ENCODE measurements around the gene RABGAP1L.
A peak's percentile ranks its signal among the peaks of the same experiment; 100 is the strongest.

RABGAP1L gene

DNA sequence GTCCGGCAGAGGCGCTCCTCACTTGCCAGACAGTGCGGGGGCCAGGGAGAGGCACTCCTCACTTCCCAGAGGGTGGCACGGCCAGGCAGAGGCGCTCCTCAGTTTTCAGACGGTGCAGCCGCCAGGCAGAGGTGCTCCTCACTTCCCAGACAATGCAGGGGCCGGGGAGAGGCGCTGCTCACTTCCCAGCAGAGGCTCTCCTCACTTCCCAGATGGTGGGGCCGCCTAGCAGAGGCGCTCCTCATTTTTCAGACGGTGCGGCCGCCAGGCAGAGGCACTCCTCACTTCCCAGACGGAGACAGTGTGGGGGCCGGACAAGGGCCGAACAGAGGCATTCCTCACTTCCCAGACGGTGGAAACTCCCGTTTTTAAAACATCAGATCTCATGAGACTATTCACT is 602.0 kb downstream of the RABGAP1L start:
- DNase-seq (ENCODE audit: low read depth) = no peak

DNA sequence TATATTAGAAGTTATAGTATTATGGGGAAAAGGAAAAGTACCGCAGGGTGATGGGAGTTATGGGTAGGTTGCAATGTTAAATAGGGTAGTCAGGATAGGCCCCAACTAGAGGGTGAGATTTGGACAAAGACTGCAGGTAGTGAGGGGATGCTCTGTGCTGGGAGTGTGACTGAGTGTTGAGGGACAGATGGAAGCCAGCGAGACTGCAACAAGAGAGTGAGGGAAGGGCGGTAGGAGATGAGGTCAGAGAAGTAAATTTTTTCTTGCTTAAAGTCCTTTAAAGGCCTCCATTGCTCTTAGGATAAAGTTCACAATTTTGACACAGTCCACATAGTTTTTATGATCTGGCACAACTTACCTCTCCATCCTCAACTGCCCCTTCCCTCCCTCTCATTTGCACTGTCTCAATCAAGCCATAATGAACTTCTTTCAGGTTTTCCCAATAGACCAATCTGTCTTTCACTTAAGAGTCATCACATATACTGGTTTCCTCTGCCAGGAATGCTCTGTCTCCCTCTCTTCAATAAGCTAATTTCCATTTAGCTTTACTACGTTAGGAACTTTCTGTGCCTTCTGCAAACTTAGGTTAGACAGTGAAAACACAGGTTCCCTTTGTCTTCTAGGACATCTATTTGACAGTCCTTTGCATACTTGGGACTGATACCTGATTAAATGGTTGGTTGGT is 602.7 kb downstream of the RABGAP1L start:
- no peak for DNase-seq (ENCODE audit: low read depth)

DNA sequence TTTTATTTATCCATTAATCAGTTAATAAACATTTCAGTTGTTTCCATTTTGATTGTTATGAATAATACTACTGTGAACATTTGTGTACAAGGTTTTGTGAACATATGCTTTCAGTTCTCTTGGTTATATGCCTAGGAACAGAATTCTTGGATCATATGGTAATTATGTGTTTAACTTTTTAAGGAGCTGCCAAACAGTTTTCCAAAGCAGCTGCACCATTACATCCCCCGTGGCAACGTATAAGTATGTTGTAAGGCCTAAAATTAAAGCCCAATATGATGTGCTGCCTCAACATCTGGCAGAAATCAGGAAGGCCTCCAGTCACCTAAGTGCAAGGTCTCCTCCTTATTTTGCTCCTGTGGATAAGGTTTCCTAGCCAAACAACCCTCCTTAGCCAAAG is 604.9 kb downstream of the RABGAP1L start:
- DNase-seq (ENCODE audit: low read depth) = no peak

DNA sequence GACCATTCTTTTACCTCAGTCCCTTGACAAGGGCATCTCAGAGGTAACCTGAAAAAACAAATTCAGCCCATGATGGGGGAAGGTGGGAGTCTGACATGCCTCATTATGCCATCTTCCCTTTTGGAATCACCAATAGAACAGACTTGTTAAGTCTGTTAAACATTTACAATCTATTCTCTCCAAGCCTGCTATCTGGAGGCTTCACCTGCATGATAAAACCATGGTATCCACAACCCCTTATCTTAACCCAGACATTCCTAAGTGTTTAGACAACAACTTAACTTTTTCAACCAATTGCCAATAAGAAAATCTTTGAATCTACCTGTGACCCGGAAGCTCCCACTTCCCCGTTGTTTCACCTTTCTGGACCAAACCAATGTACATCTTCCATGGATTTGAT is 607.4 kb downstream of the RABGAP1L start:
- no peak for DNase-seq (ENCODE audit: low read depth)

DNA sequence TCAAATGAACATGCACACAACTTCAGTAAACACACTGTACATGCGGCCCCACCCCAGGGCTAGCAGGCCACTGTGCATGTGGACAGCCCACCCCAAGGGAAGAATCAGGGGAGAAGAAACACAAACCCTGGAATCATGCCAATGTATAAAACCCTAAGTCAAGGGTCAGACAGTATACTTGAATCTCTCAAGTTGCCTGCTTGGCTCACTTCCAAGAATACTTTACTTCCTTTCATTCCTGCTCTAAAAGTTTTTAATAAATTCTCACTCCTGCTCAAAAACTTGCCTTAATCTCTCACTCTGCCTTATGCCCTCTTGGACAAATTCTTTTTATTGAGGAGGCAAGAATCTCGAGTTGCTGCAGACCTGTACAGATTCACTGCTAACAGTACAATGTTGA is 609.2 kb downstream of the RABGAP1L start:
- no peak for DNase-seq (ENCODE audit: low read depth)

DNA sequence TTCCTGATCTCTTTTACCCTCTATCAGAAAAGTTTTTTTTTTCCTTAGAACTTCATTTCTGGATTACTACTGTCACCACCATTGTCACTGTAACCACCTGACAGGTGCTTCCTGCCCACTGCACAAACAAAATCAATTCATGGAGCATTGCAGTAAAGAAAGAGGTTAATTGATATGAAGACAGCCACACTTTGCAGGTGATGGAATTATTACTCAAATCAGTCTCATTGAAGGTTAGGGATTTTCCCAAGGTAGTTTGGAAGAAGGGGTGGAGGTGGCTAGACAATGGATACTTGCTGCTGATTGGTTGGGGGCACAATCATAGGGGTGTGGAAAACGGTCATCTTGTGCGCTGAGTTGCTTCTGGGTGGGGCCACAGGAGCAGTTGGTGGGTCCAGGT is 609.6 kb downstream of the RABGAP1L start:
- DNase-seq (ENCODE audit: low read depth) = no peak

DNA sequence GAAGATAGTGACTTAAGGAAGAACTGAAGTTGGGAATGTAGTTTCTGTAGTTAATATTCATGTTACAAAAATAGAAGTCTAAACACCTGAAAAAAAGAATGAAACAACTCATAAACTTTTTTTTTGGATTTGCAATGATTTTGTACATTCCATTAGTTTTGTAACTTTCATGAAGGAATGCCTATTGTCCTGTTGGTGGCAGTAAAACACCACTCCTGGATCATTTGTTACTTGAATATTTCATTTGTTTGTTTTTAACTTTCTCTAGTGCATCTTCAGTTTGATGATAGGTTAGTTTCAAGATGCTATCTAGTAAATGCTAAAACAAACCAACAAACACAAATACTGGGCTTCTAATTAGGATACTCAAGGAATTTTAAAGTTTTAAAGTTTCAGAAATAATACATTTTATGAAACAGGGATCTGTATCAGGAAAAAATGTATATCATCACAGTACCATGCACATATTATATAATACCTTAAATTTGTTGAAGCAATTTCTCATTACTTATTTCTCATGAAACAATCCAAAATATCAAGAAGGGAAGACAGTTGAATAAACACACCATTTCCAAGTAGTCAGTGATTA is 610.7 kb downstream of the RABGAP1L start:
- peak; percentile 31 for DNase-seq (ENCODE audit: low read depth)

DNA sequence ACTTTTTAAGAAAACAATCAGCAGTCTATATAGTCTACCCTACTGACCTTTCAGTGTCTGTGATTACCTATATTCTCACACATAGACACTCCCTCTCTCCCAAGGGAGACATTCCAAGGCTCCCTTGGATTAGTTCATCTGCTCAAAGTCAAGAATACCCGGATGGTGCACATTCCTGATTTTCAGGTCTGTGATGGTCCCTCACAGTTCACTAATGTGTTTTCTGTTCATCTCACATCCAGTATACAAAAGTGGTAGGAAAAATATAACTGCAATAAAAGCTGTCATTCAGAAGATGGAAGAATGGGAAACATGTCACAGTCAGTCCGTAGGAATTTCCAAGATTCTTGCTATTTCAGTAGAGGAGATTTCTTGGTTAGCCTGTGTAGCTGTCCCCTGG is 616.3 kb downstream of the RABGAP1L start:
- DNase-seq (ENCODE audit: low read depth) = no peak

DNA sequence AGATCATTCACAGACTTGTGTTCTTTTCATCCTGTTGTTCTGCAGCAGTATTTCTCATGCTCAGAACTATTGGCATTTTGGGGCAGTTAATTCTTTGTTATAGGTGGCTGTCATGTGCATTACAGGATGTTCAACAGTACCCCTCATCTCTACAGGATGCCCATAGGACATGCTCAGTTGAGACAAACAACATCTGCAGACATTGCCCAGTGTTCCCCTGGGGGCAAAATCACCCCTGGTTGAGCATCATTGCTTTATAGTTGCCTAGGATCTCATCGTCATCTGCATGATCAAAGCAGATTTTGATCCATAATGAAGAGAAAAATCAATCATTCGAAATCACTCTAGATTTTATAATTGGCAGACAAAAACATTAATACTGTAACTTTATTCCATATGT is 617.9 kb downstream of the RABGAP1L start:
- no peak for DNase-seq (ENCODE audit: low read depth)

DNA sequence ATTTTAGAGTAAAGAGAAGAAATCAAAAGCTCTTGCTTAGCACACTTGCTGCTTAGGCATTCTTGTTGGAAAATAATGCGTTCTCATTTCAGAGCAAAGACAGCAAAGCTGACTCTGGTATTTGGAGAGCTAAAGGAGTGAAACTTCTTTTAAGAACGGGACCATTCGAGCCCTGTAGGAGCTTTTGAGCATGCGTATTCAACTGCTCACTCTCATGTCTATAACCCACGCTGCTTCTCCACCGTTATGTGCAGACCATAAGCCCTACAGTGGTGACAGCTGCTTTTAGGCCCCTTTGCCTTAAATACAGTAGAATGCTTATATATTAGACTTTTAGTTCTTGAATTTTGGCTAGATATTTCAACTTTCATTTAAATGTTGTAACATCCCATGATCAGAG is 626.2 kb downstream of the RABGAP1L start:
- no peak for DNase-seq (ENCODE audit: low read depth)

DNA sequence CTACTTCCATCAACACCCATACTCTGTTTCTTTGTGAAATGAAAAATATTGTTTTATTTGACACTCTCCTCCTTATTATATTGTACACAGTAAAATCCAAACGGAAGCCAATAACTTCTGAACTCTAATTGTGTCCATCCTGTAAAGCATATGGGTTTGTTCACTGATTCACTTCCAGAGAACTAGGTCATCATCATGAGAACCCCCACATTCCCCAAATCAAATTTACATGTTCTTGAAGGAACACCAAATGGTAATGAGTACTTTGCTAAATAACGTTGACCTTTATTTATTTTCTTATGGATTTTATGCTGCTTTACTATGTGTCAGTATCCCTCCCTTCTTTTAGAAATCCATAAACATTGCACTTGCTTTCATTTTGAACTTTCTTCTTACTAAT is 627.0 kb downstream of the RABGAP1L start:
- DNase-seq (ENCODE audit: low read depth) = no peak

DNA sequence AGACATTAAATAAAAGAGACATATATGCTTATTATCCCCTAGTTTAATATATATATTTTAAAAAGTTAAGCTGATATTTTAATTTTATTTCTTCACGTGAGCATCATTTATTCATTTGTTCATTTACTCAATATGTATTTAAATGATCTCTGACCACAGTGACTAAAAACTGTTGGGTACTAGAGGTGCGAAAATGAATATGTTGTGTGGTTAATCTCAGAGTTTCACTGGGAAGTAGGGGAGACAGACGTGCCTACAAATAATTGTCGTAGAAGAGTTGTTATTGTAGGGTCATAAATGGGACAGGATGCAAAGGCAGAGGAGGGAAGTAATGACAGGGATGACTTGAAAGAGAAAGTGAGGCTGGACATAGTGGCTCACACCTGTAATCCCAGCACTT is 627.4 kb downstream of the RABGAP1L start:
- DNase-seq (ENCODE audit: low read depth) = no peak

DNA sequence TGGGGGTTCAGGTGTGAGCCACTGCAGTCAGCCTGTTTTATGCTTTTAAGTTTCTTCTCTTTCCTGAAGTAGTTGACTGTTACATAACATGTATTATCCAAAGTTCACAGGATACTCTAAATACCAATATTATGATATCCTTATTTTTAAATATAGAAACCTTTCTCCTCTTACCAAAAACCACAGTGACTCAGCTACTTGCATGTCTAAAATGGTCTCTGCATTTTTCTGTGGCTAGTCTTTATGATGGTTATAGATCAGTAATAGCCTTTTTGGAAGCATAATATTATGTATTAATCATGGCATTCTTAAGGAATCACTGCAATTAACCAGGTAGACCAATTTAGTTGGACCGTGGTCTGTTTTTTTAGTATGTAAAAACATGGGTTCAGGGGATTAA is 629.7 kb downstream of the RABGAP1L start:
- peak; percentile 65 for DNase-seq (ENCODE audit: low read depth)

DNA sequence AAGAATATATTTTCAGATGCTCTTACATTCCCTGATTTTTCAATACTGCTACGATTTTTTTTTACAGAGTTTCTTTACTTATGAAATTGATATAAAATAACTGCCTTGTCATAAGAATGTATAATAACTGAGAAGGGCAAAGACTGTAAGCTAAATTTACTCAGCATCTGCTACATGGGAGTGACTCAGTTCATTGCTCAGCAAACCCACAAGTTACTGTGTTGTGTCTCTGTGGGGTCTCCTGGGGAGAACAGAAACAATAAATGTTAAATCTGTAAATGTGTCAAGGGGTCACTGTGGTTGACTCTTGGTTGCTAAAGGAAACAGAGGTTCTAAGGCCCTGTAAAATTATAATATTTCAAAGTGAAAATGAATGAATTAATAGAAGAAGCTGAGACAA is 630.1 kb downstream of the RABGAP1L start:
- DNase-seq (ENCODE audit: low read depth) = peak; percentile 66

DNA sequence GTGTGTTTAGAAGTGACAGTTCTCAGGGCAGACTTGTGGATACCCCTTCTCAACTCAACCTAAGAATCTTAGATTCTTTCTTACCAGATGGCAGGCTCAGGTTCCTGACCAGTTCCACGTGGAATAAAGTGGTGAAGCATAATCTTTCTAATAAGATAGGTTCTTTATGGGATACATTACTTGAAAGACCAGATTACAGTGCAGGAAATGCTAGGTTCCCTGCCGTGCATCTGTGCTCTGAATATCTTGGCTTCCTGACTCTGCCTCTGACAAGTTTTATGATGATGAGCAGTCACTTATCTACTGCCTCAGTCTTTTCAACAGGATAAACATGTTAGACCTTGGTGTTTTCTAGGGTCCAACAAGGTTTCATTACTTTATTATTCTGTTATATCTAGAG is 632.5 kb downstream of the RABGAP1L start:
- no peak for DNase-seq (ENCODE audit: low read depth)

DNA sequence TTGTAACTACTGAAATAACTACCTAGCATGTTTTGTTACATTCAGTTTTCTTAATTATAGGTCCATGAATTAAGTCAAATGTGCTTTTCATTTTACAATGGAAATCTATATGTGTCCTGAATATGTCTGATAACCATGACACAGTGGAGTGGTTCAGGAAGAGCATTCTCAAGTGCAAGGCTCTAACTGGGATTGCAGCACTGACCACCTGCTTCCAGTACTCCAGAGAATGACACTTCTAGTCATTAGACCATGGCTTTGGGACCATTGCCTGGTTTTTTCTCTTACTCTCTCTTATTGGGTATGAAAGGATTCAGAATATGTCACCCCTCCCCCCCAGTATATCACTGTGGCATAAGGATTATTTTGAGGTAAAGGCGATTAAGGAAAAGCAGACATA is 635.5 kb downstream of the RABGAP1L start:
- no peak for DNase-seq (ENCODE audit: low read depth)

DNA sequence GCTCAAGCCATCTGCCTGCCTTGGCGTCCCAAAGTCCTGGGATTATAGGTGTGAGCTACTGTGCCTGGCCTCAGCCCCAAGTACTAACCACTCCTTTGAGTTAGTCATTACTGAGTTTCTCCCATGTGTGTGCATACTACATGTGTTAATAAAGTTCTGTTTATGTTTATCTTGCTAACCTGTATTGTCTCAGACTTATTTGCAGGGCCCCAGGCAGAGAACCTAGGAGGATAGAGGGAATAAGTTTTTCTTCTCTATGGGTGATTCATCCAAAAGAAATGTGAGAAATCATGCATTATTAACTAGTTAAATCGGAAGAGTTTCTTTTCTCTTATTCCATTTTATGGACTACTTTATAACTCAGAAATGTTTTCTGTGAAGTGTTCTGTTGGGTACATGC is 636.5 kb downstream of the RABGAP1L start:
- no peak for DNase-seq (ENCODE audit: low read depth)

DNA sequence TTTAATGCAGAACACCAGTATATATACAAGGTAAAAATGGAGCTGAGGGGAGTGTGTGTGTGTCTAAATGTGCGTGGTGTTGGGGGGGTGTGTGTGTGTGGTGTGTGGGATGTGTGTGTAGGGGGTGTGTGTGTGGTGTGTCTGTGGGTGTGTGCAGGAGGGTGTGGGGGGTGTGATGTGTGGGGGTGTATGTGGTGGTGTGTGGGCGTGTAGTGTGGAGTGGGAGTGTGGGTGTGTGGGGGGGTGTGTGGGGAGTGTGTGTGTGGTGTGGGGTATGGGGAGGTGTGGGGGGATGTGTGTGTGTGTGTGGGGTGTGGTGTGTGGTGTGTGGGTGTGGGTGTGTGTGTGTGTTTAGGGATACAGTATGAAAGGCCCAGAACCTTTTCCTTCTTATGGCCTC is 638.1 kb downstream of the RABGAP1L start:
- DNase-seq (ENCODE audit: low read depth) = no peak

DNA sequence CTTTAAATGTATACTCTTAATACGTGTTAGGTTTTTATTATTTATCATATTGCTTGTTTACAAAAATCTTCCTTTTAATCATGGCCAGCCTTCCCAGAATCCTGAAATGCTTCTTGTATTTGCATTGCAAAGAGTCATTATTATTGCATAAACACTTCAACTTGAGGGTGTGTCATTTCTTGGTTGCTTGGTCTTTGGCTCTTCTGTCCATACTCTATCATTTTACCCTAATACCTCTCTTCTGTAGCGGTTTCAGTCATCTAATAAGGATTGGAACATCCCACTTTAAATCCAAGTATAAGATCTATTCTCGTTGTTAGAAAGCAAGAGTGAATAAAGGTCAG is 639.8 kb downstream of the RABGAP1L start:
- DNase-seq (ENCODE audit: low read depth) = no peak

DNA sequence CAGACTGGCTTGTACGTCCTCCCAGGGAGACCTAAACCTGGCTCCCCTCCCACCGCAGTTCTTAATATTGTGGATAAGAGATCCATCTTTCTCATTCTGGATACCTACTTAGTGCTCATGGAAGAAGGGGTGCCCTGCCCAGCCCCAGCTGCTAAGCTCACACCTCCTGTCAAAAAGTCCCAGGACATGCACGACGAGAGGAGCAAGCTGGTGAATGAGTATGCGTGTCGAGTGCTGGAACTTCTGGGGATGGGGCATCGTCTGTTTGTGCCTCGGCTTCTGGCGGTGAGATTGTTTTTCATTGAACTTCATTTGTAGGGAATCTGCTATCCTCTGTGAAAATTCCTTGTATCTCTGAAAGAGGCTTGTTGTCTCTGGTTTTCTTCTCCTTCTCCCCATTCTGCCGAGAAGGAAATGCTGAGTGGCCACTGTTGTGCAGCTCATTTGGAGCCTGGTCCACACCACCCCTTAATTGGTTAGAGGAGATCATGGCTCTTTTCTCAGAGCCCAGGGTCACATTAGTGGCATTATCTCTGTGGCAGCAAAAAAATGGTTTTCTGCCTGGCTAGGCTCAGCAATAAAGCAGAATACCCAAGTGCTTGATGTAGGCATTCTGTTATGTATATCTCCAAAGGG is 641.0 kb downstream of the RABGAP1L start:
- no peak for DNase-seq (ENCODE audit: low read depth)

DNA sequence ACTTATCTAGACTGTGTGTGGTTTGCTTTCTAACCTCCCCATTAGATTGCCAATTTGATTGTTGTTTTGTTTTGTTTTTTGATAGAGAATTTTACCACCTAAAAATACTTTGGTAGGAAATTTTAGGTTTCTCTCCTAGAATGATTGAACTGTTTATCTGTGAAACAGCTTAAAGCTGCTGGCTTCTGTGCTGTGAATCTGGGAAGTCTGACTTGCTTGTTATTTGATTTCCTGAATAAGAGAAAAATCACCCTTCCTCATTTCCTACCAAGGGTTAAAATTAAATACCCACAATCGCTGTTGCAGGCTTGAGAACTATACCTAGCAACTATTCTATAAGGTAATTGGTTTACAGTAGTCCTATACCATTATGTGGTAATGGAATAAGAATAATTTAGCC is 641.6 kb downstream of the RABGAP1L start:
- no peak for DNase-seq (ENCODE audit: low read depth)

DNA sequence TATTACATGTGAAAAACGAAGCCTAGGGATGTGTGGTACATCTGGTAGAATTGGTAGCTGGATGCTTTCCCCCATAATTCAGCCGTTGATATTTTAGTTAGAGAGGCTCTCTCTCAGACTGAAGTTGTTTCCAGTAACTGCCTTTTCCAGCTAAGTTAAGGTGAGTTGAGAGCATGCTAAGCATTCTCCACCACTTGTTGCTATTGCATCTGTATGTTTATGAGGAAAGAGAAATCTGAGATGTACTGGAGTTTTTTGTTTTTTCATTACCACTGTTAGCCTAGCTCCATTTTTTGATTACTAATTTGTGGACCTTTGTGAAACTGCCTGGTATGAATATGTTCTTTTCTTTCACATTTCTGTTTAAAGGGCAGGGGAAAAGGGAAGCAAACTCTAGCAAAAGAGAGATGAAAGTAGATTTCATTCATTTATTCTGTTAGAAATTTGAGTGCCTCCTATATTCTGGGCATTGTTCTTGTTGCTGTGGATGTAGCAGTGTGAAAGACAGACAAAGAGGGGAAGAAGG is 650.5 kb downstream of the RABGAP1L start:
- DNase-seq (ENCODE audit: low read depth) = no peak

DNA sequence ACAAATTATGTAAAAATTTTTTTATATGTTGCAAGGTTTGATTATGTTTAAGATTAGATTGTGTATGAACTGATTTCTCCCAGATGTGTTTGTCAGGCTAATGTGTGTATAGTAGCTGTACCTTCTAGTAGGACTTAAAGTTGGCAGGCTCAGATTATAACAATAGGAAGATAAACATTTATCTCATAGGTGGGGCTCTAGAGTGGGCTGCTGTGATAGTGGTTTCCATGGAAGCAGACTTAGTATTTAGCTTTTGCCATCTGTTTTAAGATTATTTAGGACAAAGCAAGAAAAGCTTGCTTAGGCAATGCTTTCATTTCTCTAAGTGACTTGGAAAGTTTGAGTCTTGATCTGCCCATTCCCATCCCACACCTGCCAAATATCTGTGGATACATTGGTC is 652.7 kb downstream of the RABGAP1L start:
- DNase-seq (ENCODE audit: low read depth) = no peak

DNA sequence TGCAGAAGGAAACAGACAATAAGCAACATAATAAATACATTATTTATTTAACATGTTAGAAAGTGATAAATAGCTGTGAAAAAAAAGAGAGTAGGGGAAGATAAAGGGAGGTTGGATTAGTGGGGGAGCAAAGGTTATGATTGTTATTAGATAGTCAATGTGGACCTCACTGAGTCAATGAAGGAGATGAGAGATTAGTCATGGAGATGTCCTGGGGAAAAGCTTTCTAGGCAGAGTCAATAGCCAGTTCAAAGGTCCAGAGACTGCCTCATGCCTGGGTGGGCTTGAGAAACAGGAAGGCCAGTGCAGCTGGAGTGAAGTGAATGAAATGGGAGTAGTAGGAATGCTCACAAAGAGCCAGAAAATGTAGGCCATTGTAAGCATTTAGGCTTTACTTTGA is 653.3 kb downstream of the RABGAP1L start:
- no peak for DNase-seq (ENCODE audit: low read depth)

Measured in GM04504 (cell line).